Left kidney (tissue), 8 donors: ENCODE results near the gene PTCH1. TPM values are rescaled to one million over a fixed set of nuclear protein-coding genes. Genes with fewer than 3 reads are reported as not detected.

Source experiments
- DNase-seq: peaks from one replicate; pipeline ENCODE4 v3.0.0-alpha.2; 2013
- long read RNA-seq, 8 donors: transcript quantifications; one replicate each; lab custom pipeline, GENCODE V29; 2026
- polyA plus RNA-seq: library from polyadenylated mRNA; unstranded; fragments of 120-200 nt; gene quantifications from one replicate; pipeline ENCODE4 v1.2.1, GENCODE V29; 2013; ENCODE audit not compliant: insufficient read length

Gene PTCH1
- 33.8 TPM for polyA plus RNA-seq
- long read RNA-seq, donor 1, partial matches to known transcripts = 5 of 6 reads
- long read RNA-seq, donor 1, other reads (novel, unspliced or antisense) = 0 of 6 reads
- long read RNA-seq, donor 2, full-length matches to known transcripts = 2 of 7 reads
- long read RNA-seq, donor 2, partial matches to known transcripts = 5 of 7 reads
- long read RNA-seq, donor 2, other reads (novel, unspliced or antisense) = 0 of 7 reads
- long read RNA-seq, donor 3, partial matches to known transcripts = 0 of 1 reads
- long read RNA-seq, donor 3, other reads (novel, unspliced or antisense) = 0 of 1 reads
- long read RNA-seq, donor 4 = 0 reads
- long read RNA-seq, donor 5, full-length matches to known transcripts = 3 of 3 reads
- long read RNA-seq, donor 5, partial matches to known transcripts = 0 of 3 reads
- long read RNA-seq, donor 5, other reads (novel, unspliced or antisense) = 0 of 3 reads
- long read RNA-seq, donor 6, full-length matches to known transcripts = 3 of 8 reads
- long read RNA-seq, donor 6, partial matches to known transcripts = 5 of 8 reads
- long read RNA-seq, donor 6, other reads (novel, unspliced or antisense) = 0 of 8 reads
- long read RNA-seq, donor 7, full-length matches to known transcripts = 2 of 2 reads
- long read RNA-seq, donor 7, partial matches to known transcripts = 0 of 2 reads
- long read RNA-seq, donor 7, other reads (novel, unspliced or antisense) = 0 of 2 reads
- long read RNA-seq, donor 8, full-length matches to known transcripts = 1 of 1 reads
- long read RNA-seq, donor 8, partial matches to known transcripts = 0 of 1 reads
- long read RNA-seq, donor 8, other reads (novel, unspliced or antisense) = 0 of 1 reads

- DNase-seq = peak; percentile 65
Measured at GRCh38 chr9:95516734-95517558, at the start of gene PTCH1. PTCH1 (minus strand) TSS chr9:95516971.

GRCh38 chr9:95565982-95566381 is 49.2 kb upstream of the PTCH1 start:
- no peak for DNase-seq

DNA sequence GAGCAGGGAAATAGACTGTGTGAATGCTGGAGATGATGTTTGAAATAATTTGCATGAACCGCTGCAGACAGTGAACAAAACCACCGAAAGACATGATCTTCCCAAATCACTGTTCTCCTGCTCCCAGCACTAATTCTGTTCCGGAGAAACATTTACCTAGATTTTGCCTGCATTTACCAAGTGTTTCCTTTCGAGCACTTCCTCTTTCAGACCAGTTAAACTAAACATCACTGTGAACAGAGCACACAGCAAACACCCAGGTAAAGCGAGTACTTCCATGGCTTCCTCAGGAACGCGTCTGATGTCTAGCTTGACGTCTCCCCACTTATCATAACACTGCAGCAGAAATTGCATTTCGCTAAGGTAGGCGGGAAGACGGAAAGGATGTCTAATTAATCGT is 45.1 kb upstream of the PTCH1 start:
- no peak for DNase-seq

- DNase-seq = no peak
Measured at GRCh38 chr9:95557142-95557541, 40.4 kb upstream of the PTCH1 start.

- DNase-seq = no peak
Measured at GRCh38 chr9:95556521-95556920, 39.8 kb upstream of the PTCH1 start.

GRCh38 chr9:95552814-95553546 is 36.2 kb upstream of the PTCH1 start:
- DNase-seq = peak; percentile 60

DNA sequence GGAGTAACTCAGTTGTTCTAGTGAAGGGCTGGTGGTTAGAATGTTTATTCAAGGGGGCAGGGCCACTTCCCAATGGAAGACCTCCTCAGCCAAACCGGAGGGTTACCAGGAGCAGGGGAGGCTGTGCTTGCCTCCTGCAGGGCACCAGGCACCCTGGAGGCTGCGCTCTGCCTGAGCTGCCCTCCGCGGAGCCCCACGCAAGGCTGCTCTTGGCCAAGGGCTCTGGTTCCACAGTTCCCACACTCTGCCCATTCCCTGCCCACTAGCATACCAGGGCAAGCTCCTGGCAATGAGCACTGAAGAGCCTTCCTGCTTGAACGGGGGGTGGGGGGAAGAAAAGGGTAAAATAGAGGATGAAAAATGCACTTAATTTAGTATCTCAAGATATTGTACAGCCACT is 35.5 kb upstream of the PTCH1 start:
- DNase-seq = no peak

DNA sequence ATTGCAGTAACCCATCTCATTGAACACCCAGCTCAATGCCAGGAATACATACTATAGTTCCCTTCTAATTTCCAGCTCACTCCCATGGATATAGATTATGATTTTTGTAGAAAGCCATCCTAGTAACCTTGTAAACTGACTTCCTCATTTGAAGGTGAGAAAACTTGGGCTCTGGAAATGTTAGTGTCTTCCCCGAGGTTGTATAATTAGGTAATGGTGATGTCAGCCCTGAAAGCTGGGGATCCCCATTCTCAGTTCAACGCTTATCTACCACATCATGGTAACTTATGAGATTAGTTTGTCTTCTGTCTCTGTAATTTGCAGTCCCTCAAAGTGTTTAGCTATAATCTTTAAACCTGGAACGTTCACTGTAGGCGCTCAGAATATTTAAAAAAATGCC is 34.6 kb upstream of the PTCH1 start:
- no peak for DNase-seq

DNA sequence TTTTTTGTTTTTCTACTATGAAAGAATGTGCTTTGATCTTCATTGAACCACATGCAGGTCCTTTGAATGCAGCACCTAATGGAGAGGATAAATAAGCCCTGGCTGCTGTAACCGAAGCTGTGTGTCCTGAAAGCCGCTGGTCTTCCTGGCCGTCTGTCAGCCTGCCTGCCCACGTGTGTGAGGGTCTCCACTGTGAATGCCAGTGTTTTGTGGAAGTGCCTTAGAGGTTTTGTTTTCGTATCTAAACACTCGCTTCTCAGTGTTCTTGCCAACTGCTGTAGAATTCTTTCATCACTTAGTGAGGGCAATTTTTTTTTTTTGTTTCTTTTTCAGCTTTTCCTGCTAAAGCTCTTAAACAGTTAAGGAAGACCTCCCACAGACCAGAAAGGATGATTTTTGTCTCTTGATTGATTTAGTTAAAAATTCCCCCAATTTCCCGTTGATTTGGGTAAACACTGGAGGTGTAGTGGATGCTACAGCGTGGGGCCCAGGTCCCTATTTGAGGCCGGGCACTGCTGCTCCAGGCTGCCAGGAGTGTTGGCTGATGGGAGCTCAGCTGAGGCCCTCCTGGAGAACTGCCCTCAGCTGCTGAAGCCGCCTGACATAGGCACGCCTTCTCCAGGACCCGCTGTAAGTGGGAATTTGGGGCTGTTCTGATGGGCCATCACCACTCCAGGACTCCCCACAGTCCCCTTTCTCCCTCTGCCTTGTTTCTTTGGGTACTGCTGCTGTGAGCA is 29.2 kb upstream of the PTCH1 start:
- DNase-seq = no peak

DNA sequence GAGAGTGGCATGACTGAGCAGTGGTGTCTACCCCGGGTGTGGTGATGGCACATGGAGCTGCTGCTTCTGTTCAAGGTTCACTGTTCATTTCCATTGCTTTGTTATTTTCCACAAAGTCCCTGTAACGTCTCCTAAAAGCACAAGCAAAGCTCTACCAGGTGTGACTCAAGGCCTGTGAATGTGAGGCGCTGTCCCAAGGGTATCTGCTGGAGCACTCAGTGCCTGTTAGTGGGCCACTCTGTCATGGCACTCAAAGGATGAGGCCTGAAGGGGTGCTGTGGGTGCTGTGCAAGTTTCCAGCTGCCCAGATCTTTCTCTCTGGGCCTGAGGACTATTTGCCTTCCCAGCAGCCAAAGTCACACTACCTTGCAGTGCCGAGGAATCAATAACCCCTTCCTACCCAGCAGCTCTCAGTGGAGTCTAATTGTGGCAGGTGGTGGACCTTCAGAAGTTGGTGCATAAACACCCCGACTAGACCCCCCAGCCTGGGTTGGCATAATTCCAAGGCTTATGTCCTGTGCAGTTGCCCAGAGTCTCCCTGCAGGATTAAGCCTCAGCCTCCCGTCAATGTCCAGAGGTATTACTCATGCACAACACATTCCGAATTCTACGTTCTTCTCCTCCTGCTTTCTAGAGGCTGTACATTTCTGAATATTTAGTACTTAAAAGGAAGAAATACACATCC is 17.4 kb upstream of the PTCH1 start:
- DNase-seq = no peak

DNA sequence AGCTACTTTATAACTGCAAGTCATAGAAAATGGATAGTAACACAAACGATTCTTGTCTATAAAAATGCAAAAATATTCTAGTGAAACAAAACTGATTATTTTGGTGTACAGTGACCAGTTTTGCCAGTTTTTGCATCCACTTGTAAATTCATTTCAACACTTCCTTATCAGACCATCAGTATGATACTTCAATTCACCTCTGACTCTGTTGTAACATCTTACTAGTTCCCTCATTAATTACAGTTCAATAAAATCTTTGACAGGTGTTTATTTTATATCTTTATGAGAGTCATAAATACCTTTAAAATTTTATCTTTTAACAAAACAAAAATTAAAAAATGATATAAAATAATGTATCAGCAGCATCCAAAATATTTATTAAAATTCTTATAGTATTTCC is 13.1 kb upstream of the PTCH1 start:
- DNase-seq = no peak

DNA sequence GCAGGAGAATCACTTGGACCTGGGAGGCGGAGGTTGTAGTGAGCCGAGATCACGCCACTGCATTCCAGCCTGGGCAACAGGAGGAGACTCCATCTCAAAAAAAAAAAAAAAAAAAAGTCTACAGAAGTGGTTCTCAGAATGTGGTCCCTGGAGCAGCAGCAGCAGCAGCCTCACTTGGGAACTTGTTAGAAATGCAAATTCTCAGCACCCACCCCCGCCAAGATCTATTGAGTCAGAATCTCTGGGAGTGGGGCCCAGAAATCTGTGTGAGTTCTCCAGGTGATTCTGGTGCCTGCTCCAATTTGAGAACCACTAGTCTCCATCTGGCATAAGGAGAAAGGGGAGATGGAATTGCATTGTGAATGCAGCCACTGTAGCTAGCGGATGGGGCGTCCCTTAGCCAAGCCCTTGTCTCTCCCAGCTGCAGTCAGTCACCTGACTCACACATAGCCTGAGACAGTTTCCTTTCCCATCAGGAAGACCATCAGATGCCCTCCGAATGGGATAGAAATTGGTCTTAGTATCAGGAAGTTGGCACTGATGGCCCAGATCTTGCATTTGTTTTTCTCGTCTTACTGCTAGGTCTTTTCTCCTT is 12.2 kb upstream of the PTCH1 start:
- no peak for DNase-seq

DNA sequence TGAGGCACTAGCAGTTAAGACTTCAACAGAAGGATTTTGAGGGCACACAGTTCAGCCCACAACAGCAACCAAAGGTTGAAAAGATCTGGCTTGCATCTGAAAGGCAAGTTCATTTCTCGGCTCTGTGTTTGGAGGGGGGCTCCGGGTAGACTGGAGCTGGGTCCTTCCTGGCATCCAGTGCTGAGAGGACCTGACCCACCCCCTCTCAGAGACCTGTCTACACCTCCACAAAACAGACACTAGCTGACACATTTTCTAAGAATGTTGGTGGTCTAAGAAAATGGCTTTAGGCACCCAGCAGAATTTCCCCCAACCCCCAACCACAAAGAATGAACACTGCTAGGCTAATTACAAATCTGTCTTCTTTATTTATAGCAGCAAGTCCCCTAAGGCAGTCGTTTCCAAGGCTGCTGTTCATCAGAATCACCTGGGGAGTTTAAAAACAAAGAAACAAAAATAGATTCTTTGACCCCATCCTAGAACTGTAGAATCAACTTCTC is 6.2 kb upstream of the PTCH1 start:
- DNase-seq = no peak

DNA sequence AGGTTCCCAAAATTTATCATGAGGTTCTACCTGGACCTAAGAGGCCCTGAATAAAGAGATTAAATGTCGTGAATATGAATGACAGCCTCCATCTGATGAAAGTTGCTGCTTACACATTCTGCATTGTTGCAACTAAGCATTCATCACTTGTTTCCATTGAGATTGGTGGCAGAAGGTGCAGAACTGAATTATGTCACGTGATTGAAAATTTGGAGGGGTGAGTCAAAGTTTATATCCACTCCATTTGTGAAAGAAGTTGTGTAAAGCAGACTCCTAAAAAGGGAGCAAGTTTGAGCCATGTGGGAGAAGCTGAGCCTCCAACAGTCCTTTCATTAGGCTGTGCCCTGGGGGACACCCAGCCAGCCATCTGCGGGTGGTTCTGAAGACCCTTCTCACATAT is 4.9 kb upstream of the PTCH1 start:
- no peak for DNase-seq

DNA sequence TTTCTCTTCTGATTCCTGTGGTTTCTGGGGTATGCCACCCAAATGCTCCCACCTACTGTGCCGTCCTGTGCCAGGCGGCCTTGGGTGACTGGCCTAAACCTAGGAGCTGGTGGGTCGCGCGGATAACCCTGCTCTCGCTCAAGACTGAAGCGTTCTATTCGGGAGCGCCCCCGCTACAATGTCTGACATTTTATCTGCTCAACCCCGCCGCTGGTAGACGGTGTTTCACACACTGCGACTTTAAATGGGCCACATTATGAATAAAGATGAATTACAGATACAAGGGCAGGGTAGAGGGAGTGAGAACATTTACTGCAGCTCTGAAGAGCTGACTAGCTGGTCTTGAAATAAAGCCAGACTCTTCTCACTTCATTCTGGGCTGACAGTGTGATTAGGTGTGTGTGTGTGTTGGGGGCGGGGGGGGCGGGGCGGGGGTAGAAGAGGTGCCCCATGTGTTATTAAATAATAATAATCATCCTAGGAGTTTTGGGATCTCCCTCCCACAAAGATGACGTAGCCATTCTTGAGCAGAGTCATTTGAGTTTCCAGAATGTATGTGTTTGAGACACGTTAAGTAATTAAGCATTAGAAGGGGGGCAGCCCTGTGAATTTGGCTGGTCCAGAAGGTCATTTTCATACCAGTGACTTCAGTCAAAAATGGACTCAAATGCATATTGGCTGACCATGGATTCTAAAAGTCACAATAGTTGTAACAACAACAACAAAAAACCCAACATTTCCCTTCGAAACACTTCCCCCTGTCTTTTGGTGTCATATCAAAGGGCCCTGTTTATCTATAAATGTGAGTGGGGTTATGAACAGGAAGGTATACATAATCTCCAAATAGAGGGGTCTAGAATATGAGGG is 1.0 kb upstream of the PTCH1 start:
- peak; percentile 19 for DNase-seq

DNA sequence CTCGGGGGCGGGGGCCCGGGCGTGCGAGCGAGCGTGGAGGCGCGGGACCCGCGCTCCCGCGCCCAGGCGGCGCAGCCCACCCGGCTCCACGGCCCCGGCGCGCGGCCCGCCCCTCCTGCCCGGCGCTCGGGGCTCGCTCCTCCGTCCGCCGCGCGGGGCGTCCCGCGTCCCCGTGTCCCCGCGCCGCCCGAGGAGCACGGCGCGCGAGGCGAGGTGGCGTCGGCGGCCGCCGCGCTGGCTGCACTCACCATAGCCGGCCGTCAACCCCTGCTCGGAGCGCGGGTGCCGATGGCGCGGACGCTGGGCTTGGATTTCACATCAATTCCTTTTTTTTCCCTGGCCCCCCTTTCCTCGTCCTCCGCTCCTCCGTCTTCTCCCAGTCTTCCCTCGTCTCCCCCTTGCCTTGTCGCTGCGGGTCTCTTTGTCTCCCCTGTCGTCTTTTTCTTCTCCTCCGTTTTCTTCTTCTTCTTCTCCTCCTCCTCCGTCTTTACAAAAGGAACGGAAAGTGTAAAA is 494 bp downstream of the PTCH1 start:
- no peak for DNase-seq

DNA sequence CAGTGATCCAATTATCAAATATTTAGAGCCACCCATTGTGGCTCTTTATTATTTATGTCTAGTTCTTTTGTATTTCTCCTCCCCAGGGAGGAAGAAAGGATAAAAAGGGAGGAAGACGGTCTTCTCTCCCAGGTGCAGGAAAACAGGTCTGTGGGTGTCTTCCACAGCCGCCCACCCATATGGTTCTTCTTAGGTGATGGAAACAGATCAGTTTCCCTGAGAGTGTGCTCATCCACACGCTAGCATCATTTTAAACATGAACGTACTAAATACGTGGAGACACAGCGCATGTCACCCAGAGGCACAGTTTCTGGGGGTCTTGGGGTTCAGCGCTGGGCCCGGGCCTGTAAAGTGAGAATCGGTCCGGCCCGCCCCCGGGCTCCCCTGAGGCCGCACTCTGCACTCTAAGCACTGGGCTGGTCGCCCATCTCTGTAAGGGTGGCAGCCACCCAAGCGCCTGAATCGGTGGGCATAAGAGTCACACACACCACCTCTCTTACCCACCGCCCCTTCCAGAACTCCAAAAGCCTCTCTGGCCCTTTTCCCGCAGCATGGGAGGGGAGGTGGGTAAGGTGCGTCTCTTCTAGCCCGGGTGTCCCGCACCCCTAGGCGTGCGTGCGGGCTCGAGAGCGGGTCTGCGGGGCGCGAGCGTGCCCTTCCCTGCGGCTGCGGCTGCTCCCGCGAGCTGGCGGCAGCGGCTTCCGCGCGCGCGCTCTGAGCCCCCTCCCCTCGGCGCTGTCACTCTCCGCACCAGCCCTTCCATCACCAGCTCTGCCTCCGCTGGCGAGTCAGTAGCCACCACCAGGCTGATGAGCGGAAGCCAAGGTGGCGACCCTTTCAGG is 1.3 kb downstream of the PTCH1 start:
- DNase-seq = peak; percentile 35

DNA sequence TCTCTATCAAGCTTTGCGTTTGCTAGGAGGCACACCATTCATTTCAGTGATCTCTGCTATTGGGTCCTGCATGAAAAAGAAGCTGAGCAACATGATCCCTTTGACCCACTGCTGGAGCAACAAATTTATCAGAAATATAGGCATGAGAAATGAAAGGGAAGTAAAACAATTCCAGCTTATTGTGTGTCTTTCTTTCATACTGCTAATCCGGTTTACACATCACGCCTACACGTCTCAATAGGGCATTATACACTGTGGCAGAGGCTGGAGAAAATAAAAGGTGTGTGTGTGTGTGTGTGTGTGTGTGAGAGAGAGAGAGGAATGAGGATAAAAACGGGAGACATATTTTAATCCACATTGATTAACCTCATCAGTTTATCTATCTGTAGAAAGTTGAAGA is 2.4 kb downstream of the PTCH1 start:
- no peak for DNase-seq
